HFFc6 (cell line): Measurements from ENCODE around the gene POLR3K. TPM values are rescaled to one million over a fixed set of nuclear protein-coding genes. Genes with fewer than 3 reads are reported as not detected.

Experiments used
- DNase-seq: peaks from one replicate; pipeline ENCODE4 v3.0.0-alpha.2; 2018
- H3K27ac Mint-ChIP-seq: 2 replicates; pipeline ENCODE4 v1.8.0; 2020; ENCODE audit warnings: mild to moderate bottlenecking, mixed read lengths
- H3K27me3 Mint-ChIP-seq: 2 replicates; pipeline ENCODE4 v1.8.0; 2021; ENCODE audit warnings: mild to moderate bottlenecking, moderate library complexity, mixed read lengths; ENCODE audit not compliant: insufficient read depth
- H3K36me3 Mint-ChIP-seq: 2 replicates; pipeline ENCODE4 v1.8.0; 2021; ENCODE audit warnings: low read depth, mixed read lengths
- H3K4me1 Mint-ChIP-seq: 2 replicates; pipeline ENCODE4 v1.8.0; 2020; ENCODE audit warnings: low read depth, mixed read lengths
- H3K4me3 Mint-ChIP-seq: 2 replicates; pipeline ENCODE4 v1.8.0; 2020; ENCODE audit warnings: mild to moderate bottlenecking, moderate library complexity, mixed read lengths
- H3K9me3 Mint-ChIP-seq: 2 replicates; pipeline ENCODE4 v1.8.0; 2020; ENCODE audit warnings: mild to moderate bottlenecking, mixed read lengths
- CTCF ChIP-seq: fragments of 200-600 bp; sonication (generic); IDR thresholded peaks from 2 replicates; pipeline ENCODE4 v1.5.0; 2021; ENCODE audit warnings: antibody characterized with exemption, mild to moderate bottlenecking
- total RNA-seq, 6 experiments: library from RNA; stranded (reverse); fragmentation: NEBNext Ultra II Directional; extraction: Animal tissue kit (Norgen Biotek cat#: 25700); gene quantifications; 2 replicates in 1 of 6; 3 replicates in 5 of 6; pipeline ENCODE4 v1.2.3, GENCODE V29; 2021

The POLR3K gene
- total RNA-seq, 6 experiments from 2014 or later, result 18.9 to 24.7 (median 19.8) TPM

- Mint-ChIP-seq H3K36me3 (peaks cover 23% of the 10 kb centered on the region), H3K4me3 (no peak overlapping the region), H3K27ac (peak overlapping the region; percentile 30; the same call in 1 of the 2 replicates), H3K27me3 (peaks cover 2% of the 10 kb centered on the region; the same call in 1 of the 2 replicates), H3K9me3 (no peaks in the 10 kb centered on the region), H3K4me1 (peaks cover 12% of the 10 kb centered on the region)
- TF ChIP-seq CTCF, result no peak
- no peak for DNase-seq
Measured at GRCh38 chr16:57711-58110, 4.3 kb upstream of the POLR3K start.

- no peak overlapping the region; the same call in 1 of the 2 replicates for H3K4me3 Mint-ChIP-seq
- no peak for TF ChIP-seq CTCF
- peaks cover 17% of the 10 kb centered on the region for H3K4me1 Mint-ChIP-seq
- no peak for DNase-seq
- peaks cover 2% of the 10 kb centered on the region; the same call in 1 of the 2 replicates for H3K27me3 Mint-ChIP-seq
- no peaks in the 10 kb centered on the region for H3K9me3 Mint-ChIP-seq
- H3K27ac Mint-ChIP-seq, result no peak overlapping the region
- H3K36me3 Mint-ChIP-seq, result peaks cover 26% of the 10 kb centered on the region
Measured at GRCh38 chr16:56231-56927, 3.0 kb upstream of the POLR3K start.

GRCh38 chr16:55571-56136 is 2.2 kb upstream of the POLR3K start:
- no peak for DNase-seq
- no peak overlapping the region for H3K4me3 Mint-ChIP-seq
- TF ChIP-seq CTCF, result no peak

GRCh38 chr16:54237-54581 is 801 bp upstream of the POLR3K start:
- Mint-ChIP-seq H3K27ac (no peak overlapping the region), H3K27me3 (peaks cover 2% of the 10 kb centered on the region; the same call in 1 of the 2 replicates), H3K36me3 (peaks cover 33% of the 10 kb centered on the region), H3K4me3 (peak overlapping the region; percentile 100), H3K9me3 (no peaks in the 10 kb centered on the region), H3K4me1 (peaks cover 25% of the 10 kb centered on the region)
- TF ChIP-seq CTCF, result no peak
- no peak for DNase-seq

More at GRCh38 chr16:55571-56136, 2.2 kb upstream of the POLR3K start:
- peaks cover 2% of the 10 kb centered on the region; the same call in 1 of the 2 replicates for H3K27me3 Mint-ChIP-seq
- H3K36me3 Mint-ChIP-seq, result peaks cover 30% of the 10 kb centered on the region
- no peaks in the 10 kb centered on the region for H3K9me3 Mint-ChIP-seq
- no peak overlapping the region for H3K27ac Mint-ChIP-seq
- peaks cover 24% of the 10 kb centered on the region for H3K4me1 Mint-ChIP-seq

- no peak for TF ChIP-seq CTCF
- peaks cover 17% of the 10 kb centered on the region for H3K4me1 Mint-ChIP-seq
- peaks cover 25% of the 10 kb centered on the region for H3K36me3 Mint-ChIP-seq
- peak overlapping the region; percentile 35 for H3K4me3 Mint-ChIP-seq
- DNase-seq, result no peak
- no peaks in the 10 kb centered on the region for H3K9me3 Mint-ChIP-seq
- H3K27me3 Mint-ChIP-seq, result peaks cover under 1% of the 10 kb centered on the region; the same call in 1 of the 2 replicates
- no peak overlapping the region for H3K27ac Mint-ChIP-seq
Measured at GRCh38 chr16:50769-51591, 2.4 kb downstream of the POLR3K start.
